HepG2 (cell line): ENCODE data around the gene CDK2AP2. TPM values are rescaled to one million over a fixed set of nuclear protein-coding genes. Genes with fewer than 3 reads are reported as not detected.
A peak's percentile ranks its signal among the peaks of the same experiment; 100 is the strongest.

Source experiments
- CBX2 ChIP-seq, 2 experiments: fragments of 200-600 bp in 1 of 2; sonication (generic); formaldehyde crosslinking in 1 of 2; IDR thresholded peaks; 2 replicates each; pipeline versions ENCODE4 v1.7.0 to v1.8.1; 2018 to 2022; ENCODE audit warnings: low read depth in 2 of 2, low read length in 1 of 2, mild to moderate bottlenecking in 1 of 2, missing genetic modification reagents in 1 of 2
- HMG20A ChIP-seq: IDR thresholded peaks from 2 replicates; pipeline ENCODE4 v1.6.1; 2016; ENCODE audit warnings: borderline replicate concordance
- ISL2 ChIP-seq: sonication (generic); formaldehyde crosslinking; IDR thresholded peaks from 2 replicates; pipeline ENCODE4 v1.5.0; 2020; ENCODE audit warnings: missing genetic modification reagents
- RFXAP ChIP-seq: sonication (generic); formaldehyde crosslinking; IDR thresholded peaks from 2 replicates; pipeline ENCODE4 v1.4.0; 2020; ENCODE audit warnings: missing genetic modification reagents, borderline replicate concordance
- SRSF1 ChIP-seq: fragments of 200-400 bp; formaldehyde crosslinking; optimal IDR thresholded peaks from 2 replicates; pipeline ENCODE3; 2017; ENCODE audit warnings: mild to moderate bottlenecking, low read depth, low read length, moderate library complexity
- ZBTB40 ChIP-seq, 2 experiments: fragments of 450-650 bp in 1 of 2; sonication (generic) in 1 of 2; formaldehyde crosslinking in 1 of 2; IDR thresholded peaks; 2 replicates each; pipeline versions ENCODE4 v1.6.1 to v1.8.0; 2016 to 2022; ENCODE audit warnings: antibody characterized with exemption in 1 of 2, mild to moderate bottlenecking in 1 of 2, missing genetic modification reagents in 1 of 2
- ZFP37 ChIP-seq: sonication (generic); formaldehyde crosslinking; IDR thresholded peaks from 2 replicates; pipeline ENCODE4 v1.4.0; 2020; ENCODE audit warnings: missing genetic modification reagents, borderline replicate concordance
- ZNF12 ChIP-seq: sonication (generic); formaldehyde crosslinking; IDR thresholded peaks from 2 replicates; pipeline ENCODE4 v1.5.0; 2020; ENCODE audit warnings: missing genetic modification reagents
- ZNF441 ChIP-seq: sonication (generic); formaldehyde crosslinking; IDR thresholded peaks from 2 replicates; pipeline ENCODE4 v1.7.0; 2021; ENCODE audit warnings: missing genetic modification reagents, borderline replicate concordance
- ZNF460 ChIP-seq: sonication (generic); formaldehyde crosslinking; IDR thresholded peaks from 2 replicates; pipeline ENCODE4 v1.5.1; 2020; ENCODE audit warnings: missing genetic modification reagents, mild to moderate bottlenecking, borderline replicate concordance
- ZNF609 ChIP-seq: sonication (generic); formaldehyde crosslinking; IDR thresholded peaks from 2 replicates; pipeline ENCODE4 v1.4.0; 2020; ENCODE audit warnings: mild to moderate bottlenecking, missing genetic modification reagents, borderline replicate concordance
- ZNF639 ChIP-seq: conservative IDR thresholded peaks from 2 replicates; pipeline ENCODE4 v1.6.1; 2018; ENCODE audit warnings: missing genetic modification reagents
- polyA plus RNA-seq, 8 experiments: library from polyadenylated mRNA; depleted of rRNA in 3 of 8; stranded (reverse) in 7 of 8; unstranded in 1 of 8; fragments of >200 nt; fragmentation: Illumina TruSeq in 4 of 8; extraction: Trizol in 4 of 8; gene quantifications; 2 replicates each; pipeline versions ENCODE4 v1.2.1 to v1.2.3, GENCODE V29; 2011 to 2016; ENCODE audit warnings: low read depth in 4 of 8, missing spikeins in 1 of 8, mixed read lengths in 1 of 8; ENCODE audit not compliant: insufficient read depth in 1 of 8
- total RNA-seq, 5 experiments: library from RNA; depleted of rRNA; stranded (reverse); fragments of >200 nt; fragmentation: Illumina TruSeq; extraction: Trizol; gene quantifications; 2 replicates each; pipeline ENCODE4 v1.2.3, GENCODE V29; 2016; ENCODE audit warnings: low read depth in 1 of 5

The CDK2AP2 gene
- total and polyA plus RNA-seq, 2 of the 13 experiments (the other 11 are each of a cell fraction or from before 2014, with no cell fraction given), result 15.0 to 23.2 TPM

- TF ChIP-seq ZNF609 (CRISPR knock-in tag) (0 out of 2 replicates have a peak, but pooled peaks have one; percentile 20), ZBTB40 (IDR thresholded peaks at IDR 0.05) (no peak), ZBTB40 (CRISPR knock-in tag; IDR thresholded peaks at IDR 0.05) (no peak), RFXAP (CRISPR knock-in tag) (0 out of 2 replicates have a peak, but pooled peaks have one; percentile 41), ISL2 (CRISPR knock-in tag) (peak; percentile 15; the same call in 1 of the 2 replicates), ZNF12 (CRISPR knock-in tag) (0 out of 2 replicates have a peak, but pooled peaks have one; percentile 24), ZNF441 (CRISPR knock-in tag) (peak; percentile 77; the same call in 1 of the 2 replicates), ZNF639 (CRISPR knock-in tag) (no peak), ZNF460 (CRISPR knock-in tag) (no peak), CBX2 (IDR thresholded peaks at IDR 0.05; ENCODE audit: low read depth, low read length) (no peak), CBX2 (CRISPR knock-in tag; IDR thresholded peaks at IDR 0.05; ENCODE audit: low read depth) (no peak), HMG20A (CRISPR knock-in tag) (no peak), SRSF1 (peak; percentile 74), ZFP37 (CRISPR knock-in tag) (peak; percentile 73; the same call in 1 of the 2 replicates)
Observed at GRCh38 chr11:67468759-67469507, 39.0 kb downstream of the CDK2AP2 start, which contains the start of gene TMEM134 (continued).
